Upper lobe of left lung (tissue), 6 donors: ENCODE measurements around the gene GALR1. TPM values are rescaled to one million over a fixed set of nuclear protein-coding genes. Genes with fewer than 3 reads are reported as not detected.
A peak's percentile ranks its signal among the peaks of the same experiment; 100 is the strongest.
"Not testable (repeated sequence)": the region's sequence is repeated elsewhere in the genome, so short reads cannot be mapped to it uniquely, and the experiment has no call there.

ENCODE experiments used
- ATAC-seq, 2 donors: fragments of 200-7000 bp; cut with Tn5 transposase; one replicate each; pipeline ENCODE4 v1.9.1; 2022; ENCODE audit warnings: mild to moderate bottlenecking in 2 of 2, moderate library complexity in 2 of 2; ENCODE audit not compliant: low FRiP score in 2 of 2
- DNase-seq, 2 donors: peaks; one replicate each; pipeline ENCODE4 v3.0.0-alpha.2; 2019 to 2020
- H3K27ac ChIP-seq, 4 donors: fragments of 200-600 bp; sonication (generic); one replicate each; pipeline ENCODE4 v1.5.1; 2016 to 2019
- H3K27me3 ChIP-seq, 4 donors: fragments of 200-600 bp; sonication (generic); one replicate each; pipeline ENCODE4 v1.5.1; 2017 to 2019
- H3K36me3 ChIP-seq, 4 donors: fragments of 200-600 bp; sonication (generic); one replicate each; pipeline ENCODE4 v1.5.1; 2016 to 2019
- H3K4me1 ChIP-seq, 4 donors: fragments of 200-600 bp; sonication (generic); one replicate each; pipeline ENCODE4 v1.5.1; 2018 to 2019
- H3K4me3 ChIP-seq, 4 donors: fragments of 200-600 bp; sonication (generic); one replicate each; pipeline ENCODE4 v1.5.1; 2017 to 2019; ENCODE audit warnings: mild to moderate bottlenecking in 2 of 4, moderate library complexity in 1 of 4
- H3K9me3 ChIP-seq, 4 donors: fragments of 200-600 bp; sonication (generic); one replicate each; pipeline ENCODE4 v1.5.1; 2018 to 2019
- EP300 ChIP-seq, 4 donors: sonication (generic); formaldehyde crosslinking; IDR thresholded peaks; one replicate each; pipeline ENCODE4 v1.5.1; 2017; ENCODE audit warnings: antibody characterized with exemption in 4 of 4, control low read depth in 2 of 4
- POLR2A ChIP-seq, 4 donors: fragments of 450-650 bp; IDR thresholded peaks; one replicate each; pipeline ENCODE4 v1.5.1; 2016 to 2017; ENCODE audit warnings: antibody characterized with exemption in 4 of 4, mild to moderate bottlenecking in 2 of 4
- POLR2AphosphoS5 ChIP-seq, 2 donors: sonication (generic); formaldehyde crosslinking; IDR thresholded peaks; one replicate each; pipeline ENCODE4 v1.5.1; 2017; ENCODE audit warnings: antibody characterized with exemption in 2 of 2
- WGBS, 2 donors: methylation state at CpG; one replicate each; pipeline ENCODE4 v1.1.5; 2017 to 2018; 5-methylcytosine and 5-hydroxymethylcytosine counted together
- total RNA-seq, 6 donors: library from RNA; depleted of rRNA in 4 of 6; stranded (reverse); fragments of >200 nt in 4 of 6; gene quantifications; one replicate each; pipeline versions ENCODE4 v1.1.0 to v1.2.1, GENCODE V29; 2016 to 2021
- TF ChIP-seq, protein P1 (sequence below), 6 experiments: fragments of 450-650 bp in 4 of 6; fragments of 200-600 bp in 2 of 6; sonication (generic) in 2 of 6; IDR thresholded peaks; one replicate each; pipeline ENCODE4 v1.5.1; 2016 to 2019; ENCODE audit warnings: antibody characterized with exemption in 6 of 6
- donor health status: DM: no; HTN: no; CAD: no; lungs with moderate emphysema.
- donor health status: DM: no; HTN: yes; CAD: no; lungs with severe emphysema.

Gene GALR1
- total RNA-seq, 6 donors from 2014 or later: not detected

DNA sequence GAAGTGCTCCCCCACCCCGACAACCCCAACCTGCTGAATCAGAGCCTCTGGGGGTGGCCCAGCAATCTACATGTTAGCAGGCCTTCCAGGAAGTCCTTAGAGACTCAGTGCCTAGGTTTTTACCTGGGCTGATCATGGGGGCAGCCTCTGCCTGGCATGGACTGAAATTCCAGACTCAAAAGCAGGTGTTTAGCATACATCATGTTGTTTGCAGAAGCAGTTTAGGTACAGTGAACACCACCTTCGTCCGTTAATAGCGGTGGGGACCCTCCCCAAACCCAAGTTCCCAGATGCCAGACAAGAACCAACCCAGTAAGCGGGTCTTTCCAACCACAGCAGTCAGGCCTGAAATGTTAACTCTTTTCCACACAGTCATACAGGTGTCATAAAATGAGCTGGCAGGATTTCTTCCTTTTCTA is 26.4 kb upstream of the GALR1 start:
- no peak for ATAC-seq
- WGBS, 2 donors: 88 to 94% methylated on average over 4 to 5 of the region's 5 CpGs

DNA sequence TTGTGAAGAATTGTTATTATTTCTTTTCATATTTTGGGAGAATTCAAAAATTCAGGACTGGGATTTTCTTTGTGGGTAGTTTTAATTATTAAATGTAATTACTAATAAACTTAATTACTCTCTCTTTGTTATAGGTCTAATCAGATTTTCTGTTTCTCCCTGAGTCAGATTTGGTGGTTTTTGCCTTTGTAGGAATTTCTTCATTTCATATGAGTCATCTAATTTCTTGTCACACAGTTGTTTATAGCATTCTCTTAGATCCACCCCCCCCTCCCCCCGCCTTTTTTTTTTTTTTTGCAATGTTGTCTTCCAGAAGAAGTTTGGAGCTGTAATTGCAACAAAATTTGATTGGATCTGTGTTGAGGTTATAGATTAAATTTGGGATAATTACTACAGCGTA is 26.0 kb upstream of the GALR1 start:
- H3K27ac ChIP-seq: no peak overlapping the region
- WGBS, 2 donors: 48 to 57% methylated on average over 2 of the region's 2 CpGs
- H3K27me3 ChIP-seq: no peaks in the 10 kb centered on the region
- no peaks in the 10 kb centered on the region for H3K36me3 ChIP-seq
- ATAC-seq: no peak
- H3K4me3 ChIP-seq: no peak overlapping the region
- DNase-seq: no peak
- TF ChIP-seq, protein P1, sequence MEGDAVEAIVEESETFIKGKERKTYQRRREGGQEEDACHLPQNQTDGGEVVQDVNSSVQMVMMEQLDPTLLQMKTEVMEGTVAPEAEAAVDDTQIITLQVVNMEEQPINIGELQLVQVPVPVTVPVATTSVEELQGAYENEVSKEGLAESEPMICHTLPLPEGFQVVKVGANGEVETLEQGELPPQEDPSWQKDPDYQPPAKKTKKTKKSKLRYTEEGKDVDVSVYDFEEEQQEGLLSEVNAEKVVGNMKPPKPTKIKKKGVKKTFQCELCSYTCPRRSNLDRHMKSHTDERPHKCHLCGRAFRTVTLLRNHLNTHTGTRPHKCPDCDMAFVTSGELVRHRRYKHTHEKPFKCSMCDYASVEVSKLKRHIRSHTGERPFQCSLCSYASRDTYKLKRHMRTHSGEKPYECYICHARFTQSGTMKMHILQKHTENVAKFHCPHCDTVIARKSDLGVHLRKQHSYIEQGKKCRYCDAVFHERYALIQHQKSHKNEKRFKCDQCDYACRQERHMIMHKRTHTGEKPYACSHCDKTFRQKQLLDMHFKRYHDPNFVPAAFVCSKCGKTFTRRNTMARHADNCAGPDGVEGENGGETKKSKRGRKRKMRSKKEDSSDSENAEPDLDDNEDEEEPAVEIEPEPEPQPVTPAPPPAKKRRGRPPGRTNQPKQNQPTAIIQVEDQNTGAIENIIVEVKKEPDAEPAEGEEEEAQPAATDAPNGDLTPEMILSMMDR (IDR thresholded peaks at IDR 0.05): no peak
- TF ChIP-seq POLR2AphosphoS5 (IDR thresholded peaks at IDR 0.05) (no peak), EP300 (IDR thresholded peaks at IDR 0.05) (no peak), POLR2A (IDR thresholded peaks at IDR 0.05) (no peak)
- peaks cover 0 to 8% (median 4%) of the 10 kb centered on the region in 4 donors for H3K4me1 ChIP-seq
- no peaks in the 10 kb centered on the region for H3K9me3 ChIP-seq

More for the DNA sequence above, 26.4 kb upstream of the GALR1 start:
- Histone ChIP-seq H3K4me3 (no peak overlapping the region), H3K27me3 (no peaks in the 10 kb centered on the region), H3K9me3 (no peaks in the 10 kb centered on the region), H3K4me1 (peaks cover 0 to 8% (median 4%) of the 10 kb centered on the region in 4 donors), H3K36me3 (no peaks in the 10 kb centered on the region), H3K27ac (no peak overlapping the region)
- no peak for DNase-seq
- TF ChIP-seq, protein P1 (IDR thresholded peaks at IDR 0.05): no peak
- TF ChIP-seq EP300 (IDR thresholded peaks at IDR 0.05): no peak
- TF ChIP-seq POLR2AphosphoS5 (IDR thresholded peaks at IDR 0.05): no peak
- TF ChIP-seq POLR2A (IDR thresholded peaks at IDR 0.05): no peak

DNA sequence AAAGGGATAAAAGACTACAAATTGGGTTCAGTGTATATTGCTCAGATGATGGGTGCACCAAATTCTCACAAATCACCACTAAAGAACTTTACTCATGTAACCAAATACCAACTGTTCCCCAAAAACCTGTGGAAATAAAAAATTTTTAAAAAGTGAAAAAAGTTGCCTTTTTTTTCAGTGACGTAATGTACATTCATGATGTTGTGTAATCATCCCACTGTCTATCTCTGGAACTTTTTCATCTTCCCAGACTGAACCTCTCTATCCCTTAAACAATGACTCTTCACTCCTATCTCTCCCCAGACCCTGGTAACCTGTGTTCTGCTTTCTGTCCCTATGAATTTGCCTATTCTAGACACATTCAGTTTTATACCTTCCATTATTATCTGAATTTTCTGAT is 19.0 kb upstream of the GALR1 start:
- Histone ChIP-seq H3K27me3 (no peaks in the 10 kb centered on the region), H3K36me3 (no peaks in the 10 kb centered on the region), H3K4me1 (no peaks in the 10 kb centered on the region), H3K4me3 (no peak overlapping the region), H3K27ac (no peak overlapping the region), H3K9me3 (no peaks in the 10 kb centered on the region)
- WGBS, 2 donors: 73 to 92% methylated on average over 1 of the region's 1 CpG
- DNase-seq (no peak), ATAC-seq (no peak)
- TF ChIP-seq, protein P1 (IDR thresholded peaks at IDR 0.05): no peak
- TF ChIP-seq EP300 (IDR thresholded peaks at IDR 0.05): no peak
- TF ChIP-seq POLR2A (IDR thresholded peaks at IDR 0.05): no peak
- TF ChIP-seq POLR2AphosphoS5 (IDR thresholded peaks at IDR 0.05): no peak

DNA sequence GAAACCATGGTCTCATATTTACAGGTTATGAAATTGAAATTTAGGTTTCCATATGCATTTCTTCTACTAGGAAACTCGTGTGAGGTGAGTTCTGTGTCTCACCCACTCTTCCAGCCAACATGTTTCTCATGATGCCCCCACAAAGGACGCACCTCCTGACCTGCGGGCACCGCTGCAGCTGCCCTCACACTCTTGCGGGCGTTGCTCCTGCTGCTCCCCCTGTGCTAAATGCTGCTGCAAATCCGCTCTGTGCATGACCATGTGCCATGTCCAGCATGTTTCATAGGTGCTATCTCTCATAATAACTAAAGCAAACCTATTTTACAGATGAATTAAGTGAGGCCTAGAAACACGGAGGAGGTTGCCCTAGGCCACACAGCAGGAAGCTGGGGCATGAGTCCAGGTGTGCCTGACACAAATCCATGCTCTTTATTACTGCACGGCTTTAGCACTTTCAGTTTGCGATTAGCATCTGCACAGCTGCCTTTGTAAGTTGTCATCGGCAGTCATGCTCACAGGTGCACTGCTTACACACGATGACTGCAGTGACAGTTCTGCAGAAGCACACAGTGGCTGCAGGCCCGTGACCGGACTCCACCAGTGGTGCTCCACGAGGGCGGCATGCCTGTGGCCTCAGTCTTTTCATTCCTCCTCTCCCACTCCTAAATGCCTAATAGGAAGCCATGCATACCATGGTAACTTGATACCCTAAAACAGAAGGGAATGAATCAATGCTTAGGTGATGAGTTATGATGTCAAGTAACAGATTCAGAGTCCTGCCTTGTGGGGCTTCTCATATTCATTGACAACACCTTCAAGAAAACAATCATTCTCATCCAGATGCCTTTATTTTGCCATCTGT is 14.9 kb upstream of the GALR1 start:
- H3K27me3 ChIP-seq: no peaks in the 10 kb centered on the region
- no peaks in the 10 kb centered on the region for H3K36me3 ChIP-seq
- no peaks in the 10 kb centered on the region for H3K4me1 ChIP-seq
- peaks cover 4 to 20% (median 15%) of the 10 kb centered on the region in 4 donors for H3K9me3 ChIP-seq
- 79 to 88% methylated on average over 9 to 16 of the region's 16 CpGs for WGBS, 2 donors
- no peak overlapping the region for H3K27ac ChIP-seq
- ATAC-seq (no peak), DNase-seq (peak in 1 of 2 donors; percentile 39)
- TF ChIP-seq POLR2AphosphoS5 (IDR thresholded peaks at IDR 0.05) (no peak), POLR2A (IDR thresholded peaks at IDR 0.05) (no peak), EP300 (IDR thresholded peaks at IDR 0.05) (no peak)
- TF ChIP-seq, protein P1 (IDR thresholded peaks at IDR 0.05): no peak
- no peak overlapping the region for H3K4me3 ChIP-seq

DNA sequence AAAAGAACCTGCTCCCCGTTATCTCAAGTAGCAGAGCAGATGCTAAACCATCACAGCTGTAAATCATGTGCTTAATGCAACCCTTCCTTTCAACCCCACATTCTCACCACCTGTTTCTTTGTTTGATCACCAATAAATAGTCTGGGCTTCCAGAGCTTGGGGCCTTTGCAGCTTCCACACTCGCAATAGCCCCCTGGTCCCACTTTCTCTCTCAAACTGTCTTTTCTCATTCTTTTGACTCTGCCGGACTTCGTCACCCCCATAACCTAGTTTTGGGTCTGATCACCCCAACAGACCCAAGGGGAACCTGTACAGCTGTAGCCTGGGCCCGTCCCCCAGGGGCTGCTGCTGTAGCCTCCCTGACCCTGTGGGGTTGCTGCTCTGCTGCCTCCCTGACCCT is 10.4 kb upstream of the GALR1 start:
- not testable (repeated sequence) for H3K36me3 ChIP-seq, H3K27me3 ChIP-seq, H3K4me3 ChIP-seq, H3K27ac ChIP-seq, H3K4me1 ChIP-seq, ATAC-seq
- DNase-seq: peak in 1 of 2 donors; percentile 24
- H3K9me3 ChIP-seq: peaks cover 4 to 37% (median 24%) of the 10 kb centered on the region in 4 donors
- WGBS, 2 donors: 92 to 94% methylated on average over 5 of the region's 5 CpGs
